DOHH2 (cell line): ENCODE data around the gene TUBB2B.

Experiments used
- CTCF ChIP-seq: fragments of 200-600 bp; sonication (generic); IDR thresholded peaks from one replicate; pipeline ENCODE4 v1.5.1; 2014; ENCODE audit warnings: antibody characterized with exemption, mild to moderate bottlenecking, low read depth, low read length; ENCODE audit not compliant: poor library complexity, severe bottlenecking
- EZH2phosphoT487 ChIP-seq: fragments of 200-600 bp; sonication (generic); IDR thresholded peaks from 2 replicates; pipeline ENCODE4 v1.6.1; 2017; ENCODE audit warnings: borderline replicate concordance, mild to moderate bottlenecking, antibody characterized with exemption, low read length, moderate library complexity, mixed read lengths

GRCh38 chr6:3208098-3208774 is 19.2 kb downstream of the TUBB2B start:
- TF ChIP-seq CTCF (no peak), EZH2phosphoT487 (no peak)
